Measurements from ENCODE around the gene ANK3. TPM values are rescaled to one million over a fixed set of nuclear protein-coding genes. Genes with fewer than 3 reads are reported as not detected.

The ANK3 gene
- total and polyA plus RNA-seq, 2 donors (not counting 3 experiments of a cell fraction or from before 2014, with no cell fraction given), result 0.88 to 8.5 TPM

DNA sequence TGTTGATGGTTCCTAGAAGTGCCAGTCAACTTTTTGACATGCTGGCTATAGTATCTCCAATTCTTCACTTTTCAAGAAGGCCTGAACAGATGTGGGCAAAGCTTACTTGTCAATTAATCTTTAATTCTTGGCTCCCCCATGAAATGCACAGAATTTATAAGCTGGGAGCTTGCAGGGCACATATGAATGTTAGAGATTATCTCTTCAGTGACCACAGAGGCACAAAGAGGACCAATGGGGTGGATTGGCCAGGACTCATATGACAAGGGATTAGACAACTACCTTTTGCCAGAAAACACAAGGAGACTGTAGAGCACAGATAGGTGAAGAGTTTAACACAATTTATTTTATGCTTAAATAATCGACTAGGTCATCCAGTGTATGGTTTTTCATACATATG lies 361.6 kb downstream of the ANK3 start:
- Histone ChIP-seq H3K4me2 (ENCODE audit: insufficient read depth, low read length) (no peak overlapping the region), H2AFZ (ENCODE audit: low read depth, low read length) (no peak overlapping the region), H3K9ac (replicated peaks; ENCODE audit: extremely low read depth, insufficient read depth, low read length) (no peak overlapping the region), H4K20me1 (replicated peaks; ENCODE audit: control insufficient read depth, extremely low read depth, insufficient read depth, low read length) (no peaks in the 10 kb centered on the region), H3K4me1 (ENCODE audit: control insufficient read depth, extremely low read depth, insufficient read depth, low read length) (no peaks in the 10 kb centered on the region), H3K36me3 (ENCODE audit: control insufficient read depth in 2 of 2, extremely low read depth in 1 of 2, insufficient read depth in 2 of 2, low read length in 2 of 2) (no peaks in the 10 kb centered on the region), H3K27ac (ENCODE audit: insufficient read depth, low read depth, low read length) (no peak overlapping the region), H3K4me3 (replicated peaks in 1 of 3; ENCODE audit: insufficient read depth in 1 of 3, low read depth in 1 of 3, low read length in 3 of 3) (no peak overlapping the region), H3K27me3 (ENCODE audit: control insufficient read depth in 2 of 2, insufficient read depth in 2 of 2, low read length in 2 of 2) (no peaks in the 10 kb centered on the region), H3K79me2 (ENCODE audit: control insufficient read depth, insufficient read depth, low read length) (no peaks in the 10 kb centered on the region), H3K9me3 (replicated peaks; ENCODE audit: control insufficient read depth, insufficient read depth, low read length) (no peaks in the 10 kb centered on the region), H3K9me1 (replicated peaks; ENCODE audit: control insufficient read depth, extremely low read depth, insufficient read depth, low read length) (no peaks in the 10 kb centered on the region)
- DNase-seq (ENCODE audit: low read depth, low spot score) (no peak), FAIRE-seq (no peak)
- no TSS peak for BruUV-seq (replicated peaks)
- intact Hi-C loops (cut with micrococcal nuclease) (no loop called here), dilution Hi-C loops (cut with MboI; ENCODE audit: extremely low pct_ligation_motif_present, low sequenced_read_pairs) (no loop called here)
- CTCF ChIA-PET, result no interaction called here
- POLR2A ChIA-PET, result no interaction called here
- no peak for TF ChIP-seq EZH2 (IDR thresholded peaks at IDR 0.05; ENCODE audit: borderline replicate concordance, low read depth, low read length, severe bottlenecking)
- TF ChIP-seq FOS (IDR thresholded peaks at IDR 0.05; ENCODE audit: borderline replicate concordance, insufficient read depth, low read length), result no peak
- TF ChIP-seq POLR2AphosphoS5 (IDR thresholded peaks at IDR 0.05; ENCODE audit: insufficient read depth, low read depth, low read length), result no peak
- TF ChIP-seq GATA2 (IDR thresholded peaks at IDR 0.05; ENCODE audit: insufficient read depth, insufficient read length, low read depth, low read length), result no peak

DNA sequence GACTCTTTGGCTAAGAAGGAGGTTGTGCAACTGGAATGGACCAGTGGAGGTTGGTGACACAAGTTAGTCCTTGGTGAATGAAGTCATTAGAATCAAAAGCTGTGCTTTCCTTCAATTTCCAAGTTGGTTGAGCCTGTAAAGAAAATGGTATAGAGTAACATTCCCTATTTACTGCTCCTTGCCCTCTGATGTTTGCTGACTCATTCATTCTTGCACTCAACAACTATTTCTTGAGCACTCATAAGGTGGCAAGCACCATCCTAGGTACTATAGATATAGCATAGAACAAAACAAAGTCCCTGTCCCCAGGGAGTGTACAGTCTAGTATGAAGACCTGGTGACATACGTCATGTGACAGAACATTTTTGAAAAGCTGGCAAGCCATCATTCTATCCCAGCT lies 364.4 kb downstream of the ANK3 start:
- H3K9me1 ChIP-seq (replicated peaks; ENCODE audit: control insufficient read depth, extremely low read depth, insufficient read depth, low read length), result no peaks in the 10 kb centered on the region
- TF ChIP-seq JUN (IDR thresholded peaks at IDR 0.05; ENCODE audit: borderline replicate concordance, insufficient read depth, insufficient read length, low read depth), result no peak
- TF ChIP-seq MYC (IDR thresholded peaks at IDR 0.05; ENCODE audit: low read depth, low read length), result no peak
- TF ChIP-seq POLR2AphosphoS5 (IDR thresholded peaks at IDR 0.05; ENCODE audit: insufficient read depth, low read depth, low read length), result no peak
- TF ChIP-seq, protein P1, sequence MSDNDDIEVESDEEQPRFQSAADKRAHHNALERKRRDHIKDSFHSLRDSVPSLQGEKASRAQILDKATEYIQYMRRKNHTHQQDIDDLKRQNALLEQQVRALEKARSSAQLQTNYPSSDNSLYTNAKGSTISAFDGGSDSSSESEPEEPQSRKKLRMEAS (IDR thresholded peaks at IDR 0.05; ENCODE audit: insufficient read depth, insufficient read length), result no peak
- TF ChIP-seq POLR2A (IDR thresholded peaks at IDR 0.05; ENCODE audit: low read depth, low read length), result no peak
- TF ChIP-seq, protein P2, sequence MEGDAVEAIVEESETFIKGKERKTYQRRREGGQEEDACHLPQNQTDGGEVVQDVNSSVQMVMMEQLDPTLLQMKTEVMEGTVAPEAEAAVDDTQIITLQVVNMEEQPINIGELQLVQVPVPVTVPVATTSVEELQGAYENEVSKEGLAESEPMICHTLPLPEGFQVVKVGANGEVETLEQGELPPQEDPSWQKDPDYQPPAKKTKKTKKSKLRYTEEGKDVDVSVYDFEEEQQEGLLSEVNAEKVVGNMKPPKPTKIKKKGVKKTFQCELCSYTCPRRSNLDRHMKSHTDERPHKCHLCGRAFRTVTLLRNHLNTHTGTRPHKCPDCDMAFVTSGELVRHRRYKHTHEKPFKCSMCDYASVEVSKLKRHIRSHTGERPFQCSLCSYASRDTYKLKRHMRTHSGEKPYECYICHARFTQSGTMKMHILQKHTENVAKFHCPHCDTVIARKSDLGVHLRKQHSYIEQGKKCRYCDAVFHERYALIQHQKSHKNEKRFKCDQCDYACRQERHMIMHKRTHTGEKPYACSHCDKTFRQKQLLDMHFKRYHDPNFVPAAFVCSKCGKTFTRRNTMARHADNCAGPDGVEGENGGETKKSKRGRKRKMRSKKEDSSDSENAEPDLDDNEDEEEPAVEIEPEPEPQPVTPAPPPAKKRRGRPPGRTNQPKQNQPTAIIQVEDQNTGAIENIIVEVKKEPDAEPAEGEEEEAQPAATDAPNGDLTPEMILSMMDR (IDR thresholded peaks at IDR 0.05; ENCODE audit: extremely low read depth in 1 of 2, insufficient read depth in 1 of 2, low read depth in 1 of 2, low read length in 2 of 2), result no peak
- no peak for TF ChIP-seq FOS (IDR thresholded peaks at IDR 0.05; ENCODE audit: borderline replicate concordance, insufficient read depth, low read length)
- TF ChIP-seq GATA2 (IDR thresholded peaks at IDR 0.05; ENCODE audit: insufficient read depth, insufficient read length, low read depth, low read length), result no peak
- no peak for TF ChIP-seq EZH2 (IDR thresholded peaks at IDR 0.05; ENCODE audit: borderline replicate concordance, low read depth, low read length, severe bottlenecking)
- no TSS peak for BruUV-seq (replicated peaks)
- H3K36me3 ChIP-seq (ENCODE audit: control insufficient read depth in 2 of 2, extremely low read depth in 1 of 2, insufficient read depth in 2 of 2, low read length in 2 of 2), result no peaks in the 10 kb centered on the region
- dilution Hi-C loops (cut with MboI; ENCODE audit: extremely low pct_ligation_motif_present, low sequenced_read_pairs), result no loop called here
- H3K79me2 ChIP-seq (ENCODE audit: control insufficient read depth, insufficient read depth, low read length), result no peaks in the 10 kb centered on the region
- no peak overlapping the region for H3K9ac ChIP-seq (replicated peaks; ENCODE audit: extremely low read depth, insufficient read depth, low read length)
- no peak overlapping the region for H3K27ac ChIP-seq (ENCODE audit: insufficient read depth, low read depth, low read length)
- no peaks in the 10 kb centered on the region for H3K9me3 ChIP-seq (replicated peaks; ENCODE audit: control insufficient read depth, insufficient read depth, low read length)
- H3K27me3 ChIP-seq (ENCODE audit: control insufficient read depth in 2 of 2, insufficient read depth in 2 of 2, low read length in 2 of 2), result no peaks in the 10 kb centered on the region
- no peaks in the 10 kb centered on the region for H4K20me1 ChIP-seq (replicated peaks; ENCODE audit: control insufficient read depth, extremely low read depth, insufficient read depth, low read length)
- POLR2A ChIA-PET, result no interaction called here
- DNase-seq (ENCODE audit: low read depth, low spot score) (no peak), FAIRE-seq (no peak)
- no peaks in the 10 kb centered on the region for H3K4me1 ChIP-seq (ENCODE audit: control insufficient read depth, extremely low read depth, insufficient read depth, low read length)
- H2AFZ ChIP-seq (ENCODE audit: low read depth, low read length), result no peak overlapping the region
- no peak overlapping the region for H3K4me2 ChIP-seq (ENCODE audit: insufficient read depth, low read length)
- CTCF ChIA-PET, result no interaction called here
- H3K4me3 ChIP-seq (replicated peaks in 1 of 3; ENCODE audit: insufficient read depth in 1 of 3, low read depth in 1 of 3, low read length in 3 of 3), result no peak overlapping the region
- intact Hi-C loops (cut with micrococcal nuclease), result no loop called here
